DMS153 treated with DMSO at 0.1 percent for 48 hours (cell line): ENCODE results near the gene TMEM132C.

Experiments used
- DNase-seq: peaks from one replicate; lab custom pipeline; 2025; ENCODE audit not compliant: unreplicated experiment; lab: John Stamatoyannopoulos, UW

Gene TMEM132C

DNA sequence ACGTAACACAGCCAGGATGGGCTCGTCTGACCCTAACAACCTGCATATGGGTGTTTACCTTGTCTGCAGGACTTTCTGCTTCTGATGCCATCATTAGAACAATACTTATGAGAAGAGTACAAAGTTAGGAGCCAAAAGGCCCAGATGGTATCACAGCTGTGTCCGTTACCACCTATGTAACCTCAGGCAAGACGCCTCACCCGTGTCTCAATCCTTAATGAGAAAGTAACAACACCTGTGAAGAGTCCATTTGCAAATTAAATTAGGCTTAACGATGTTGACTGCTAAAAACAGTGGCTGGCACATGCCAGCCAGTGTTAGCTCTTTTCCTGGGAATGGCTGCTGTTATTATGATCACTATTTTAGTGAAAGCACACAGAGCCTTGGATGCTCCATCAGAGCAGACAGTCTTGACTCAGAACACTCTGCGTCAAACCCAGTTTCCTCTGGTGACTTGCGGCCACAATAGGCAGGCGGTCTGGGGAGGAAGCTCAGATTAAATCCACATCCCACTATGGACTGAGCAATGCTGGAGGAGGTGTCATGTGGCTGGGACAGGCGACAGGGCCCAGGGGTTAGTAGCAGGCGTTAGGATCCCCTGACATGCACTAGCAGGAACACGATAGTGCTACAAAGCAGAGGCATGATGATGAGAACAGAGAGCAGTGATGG lies 431.5 kb downstream of the TMEM132C start:
- no peak for DNase-seq

DNA sequence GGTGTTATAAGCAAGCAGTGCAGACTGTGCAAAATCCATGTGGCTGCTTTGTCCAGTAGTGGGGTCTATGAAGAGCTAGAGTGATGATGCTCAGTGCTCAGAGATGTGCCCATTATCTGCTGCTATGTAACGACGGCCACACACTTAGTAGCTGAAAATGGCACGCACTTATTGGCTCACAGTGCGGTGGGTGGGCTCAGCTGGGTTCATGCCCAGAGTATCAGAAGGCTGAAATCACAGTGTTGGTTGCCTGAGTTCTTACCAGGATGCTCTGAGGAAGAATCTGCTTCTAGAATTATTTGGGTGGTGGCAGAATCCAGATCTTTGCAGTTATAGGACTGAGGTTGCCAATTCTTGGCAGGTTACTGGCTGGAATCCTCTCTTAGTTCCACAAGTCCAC lies 432.1 kb downstream of the TMEM132C start:
- DNase-seq: no peak

DNA sequence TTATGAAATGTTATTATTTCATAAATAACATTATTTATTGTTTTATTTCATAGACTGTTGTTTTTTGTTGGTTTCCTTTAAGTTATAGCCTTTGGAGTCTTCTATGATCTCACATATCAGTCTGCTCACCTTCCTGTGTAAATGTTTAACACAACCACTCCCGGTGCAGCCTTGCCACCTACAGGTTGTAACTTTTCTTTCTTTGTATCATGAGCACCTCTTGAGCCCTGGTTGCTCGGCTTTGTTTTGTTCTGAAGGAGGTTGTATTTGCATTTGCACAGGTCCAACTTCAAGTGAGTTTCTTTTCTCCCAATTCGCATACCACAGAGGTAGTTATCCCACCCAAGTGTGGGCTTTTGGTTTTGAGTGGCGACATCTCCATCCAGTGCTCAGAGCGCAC lies 435.4 kb downstream of the TMEM132C start:
- no peak for DNase-seq

DNA sequence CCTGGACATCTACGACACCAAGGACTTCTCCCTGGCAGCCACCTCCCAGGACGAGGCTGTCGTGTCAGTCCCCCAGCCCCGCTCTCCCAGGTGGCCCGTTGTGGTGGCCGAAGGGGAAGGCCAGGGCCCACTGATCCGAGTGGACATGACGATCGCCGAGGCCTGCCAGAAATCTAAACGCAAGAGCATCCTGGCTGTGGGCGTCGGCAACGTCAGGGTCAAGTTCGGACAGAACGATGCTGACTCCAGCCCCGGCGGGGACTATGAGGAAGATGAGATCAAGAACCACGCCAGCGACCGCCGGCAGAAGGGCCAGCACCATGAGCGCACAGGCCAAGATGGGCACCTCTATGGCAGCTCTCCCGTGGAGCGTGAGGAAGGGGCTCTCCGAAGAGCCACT lies 438.2 kb downstream of the TMEM132C start:
- DNase-seq: no peak

DNA sequence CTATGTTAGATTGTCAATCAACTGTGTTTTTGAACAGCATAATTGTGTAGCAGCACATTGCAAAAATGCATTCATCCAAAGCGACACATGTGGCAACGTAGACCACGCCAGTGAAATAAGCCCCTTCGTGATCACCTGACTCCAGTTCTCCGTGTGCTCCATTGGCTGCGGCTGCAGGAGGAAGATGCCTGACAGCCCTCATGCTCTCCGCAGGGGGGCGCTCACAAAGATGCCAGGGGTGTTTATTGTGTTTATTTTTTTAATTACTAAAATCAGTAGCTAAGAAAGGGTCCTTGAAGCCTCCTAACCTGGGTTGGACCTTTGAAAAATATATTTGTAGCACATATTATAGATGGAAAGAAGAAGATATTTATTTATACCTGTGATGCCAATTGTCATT lies 440.5 kb downstream of the TMEM132C start:
- DNase-seq: no peak

DNA sequence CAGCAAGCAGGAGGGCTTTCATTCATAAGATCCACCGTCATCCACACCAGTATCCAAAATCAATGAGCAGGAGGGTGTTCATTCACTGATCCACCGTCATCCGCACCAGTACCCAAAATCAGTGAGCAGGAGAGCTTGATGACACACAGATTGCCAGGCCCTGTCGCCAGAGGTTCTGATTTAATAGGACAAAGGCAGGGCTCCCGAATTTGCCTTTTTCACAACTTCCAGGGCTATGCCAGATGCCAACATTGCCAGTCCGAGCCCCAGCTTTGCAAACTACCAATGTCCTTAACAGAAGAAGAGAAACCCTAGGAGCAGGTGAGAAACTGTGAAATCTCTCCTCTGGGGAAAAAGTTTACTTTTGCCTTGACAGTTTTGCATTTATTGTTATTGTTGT lies 441.8 kb downstream of the TMEM132C start:
- DNase-seq: no peak

DNA sequence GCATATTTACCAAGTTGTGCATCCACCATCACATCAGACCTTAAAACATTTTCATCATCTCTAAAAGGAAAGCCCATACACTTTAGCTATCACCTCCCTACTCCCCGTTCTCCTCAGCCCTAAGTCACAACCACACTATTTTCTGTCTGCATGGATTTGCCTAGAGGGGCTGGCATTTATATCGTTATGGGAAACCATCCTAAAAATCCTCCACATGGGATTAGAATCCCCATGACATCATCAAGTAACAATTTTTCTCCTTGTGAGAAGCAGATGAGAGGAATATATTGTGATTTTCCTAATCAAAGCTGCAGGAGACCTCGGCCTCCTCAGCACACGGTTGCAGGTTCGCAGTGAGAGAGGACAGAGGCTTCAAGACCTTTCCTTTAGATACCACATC lies 442.7 kb downstream of the TMEM132C start:
- no peak for DNase-seq

DNA sequence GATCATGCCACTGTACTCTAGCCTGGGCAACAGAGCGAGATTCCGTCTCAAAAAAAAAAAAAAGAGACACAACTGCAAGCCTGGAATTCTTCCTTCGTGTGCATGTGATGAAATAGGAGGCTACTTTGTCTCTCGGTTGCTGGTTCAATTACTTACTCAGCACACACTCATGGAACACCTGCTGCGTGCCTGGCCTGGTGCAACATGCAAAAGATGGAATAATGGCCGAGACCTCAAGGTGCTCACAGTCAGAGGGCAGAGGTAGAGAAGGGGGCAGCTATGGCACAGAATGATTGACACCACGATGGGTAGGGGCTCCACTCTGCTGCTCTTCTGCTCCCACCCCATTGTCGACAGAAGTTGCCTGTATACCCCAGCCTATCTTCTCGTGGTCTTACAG lies 444.5 kb downstream of the TMEM132C start:
- DNase-seq: no peak

DNA sequence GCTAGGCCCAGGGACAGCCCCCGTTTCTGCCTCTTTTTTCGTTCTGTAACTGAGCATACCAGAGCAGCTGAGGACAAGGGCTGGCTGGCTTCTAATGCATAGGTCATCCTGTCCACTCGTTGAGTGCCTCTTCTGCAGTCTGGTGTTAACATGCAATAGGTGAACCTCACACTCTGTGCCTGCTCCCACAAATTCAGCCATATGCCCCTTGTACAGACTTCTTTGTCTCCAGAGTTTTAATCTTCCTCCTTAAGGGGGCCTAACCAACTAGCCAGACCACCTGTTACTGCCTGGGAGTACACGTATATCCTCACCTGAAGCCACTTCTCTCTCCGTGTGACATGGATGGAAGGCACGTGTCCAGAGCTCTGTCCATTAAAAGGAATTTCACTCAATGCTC lies 445.7 kb downstream of the TMEM132C start:
- no peak for DNase-seq

DNA sequence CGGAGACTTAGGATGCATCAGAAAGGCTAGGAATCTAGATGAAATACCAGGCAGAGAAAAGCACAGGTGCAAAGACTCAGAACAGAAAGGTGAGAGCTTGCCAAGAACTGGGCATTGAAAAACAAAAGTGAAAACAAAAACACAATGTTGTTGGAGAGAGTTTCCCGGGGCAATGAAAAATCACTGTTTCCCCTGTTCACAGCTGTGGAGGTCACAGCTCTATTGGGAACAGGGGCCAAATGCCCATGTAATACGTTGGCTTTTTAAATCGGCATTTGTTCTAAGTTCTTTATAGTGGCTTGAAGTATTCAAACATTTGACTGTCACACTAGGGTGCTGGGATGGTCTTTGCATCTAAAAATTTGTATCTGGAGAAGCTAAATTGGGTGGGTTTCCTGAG lies 448.5 kb downstream of the TMEM132C start:
- no peak for DNase-seq

DNA sequence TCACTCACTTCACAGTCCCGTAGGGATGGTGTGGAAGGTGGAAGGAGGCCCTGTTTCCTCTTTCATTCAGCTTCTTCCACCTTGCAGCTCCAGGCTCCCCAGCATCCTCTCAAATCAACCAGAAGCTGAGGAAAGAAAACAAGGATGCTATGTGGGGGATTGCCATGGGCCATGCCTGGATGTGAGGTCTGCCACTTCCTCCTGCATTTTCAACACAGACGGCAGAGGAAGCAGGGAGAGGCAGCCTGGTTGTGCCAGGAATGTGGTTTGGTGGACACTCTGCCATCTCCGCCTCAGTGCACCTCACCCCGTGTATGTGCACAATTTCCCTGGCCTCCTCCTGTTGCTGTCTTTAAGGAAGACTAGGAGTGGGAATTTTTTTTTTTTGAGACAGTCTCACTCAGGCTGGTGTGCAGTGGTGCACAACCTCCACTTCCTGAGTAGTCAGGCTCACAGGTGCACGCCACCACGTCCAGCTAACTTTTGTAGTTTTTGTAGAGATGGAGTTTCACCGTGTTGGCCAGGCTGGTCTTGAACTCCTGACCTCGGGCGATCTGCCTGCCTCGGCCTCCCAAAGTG lies 457.6 kb downstream of the TMEM132C start:
- no peak for DNase-seq

DNA sequence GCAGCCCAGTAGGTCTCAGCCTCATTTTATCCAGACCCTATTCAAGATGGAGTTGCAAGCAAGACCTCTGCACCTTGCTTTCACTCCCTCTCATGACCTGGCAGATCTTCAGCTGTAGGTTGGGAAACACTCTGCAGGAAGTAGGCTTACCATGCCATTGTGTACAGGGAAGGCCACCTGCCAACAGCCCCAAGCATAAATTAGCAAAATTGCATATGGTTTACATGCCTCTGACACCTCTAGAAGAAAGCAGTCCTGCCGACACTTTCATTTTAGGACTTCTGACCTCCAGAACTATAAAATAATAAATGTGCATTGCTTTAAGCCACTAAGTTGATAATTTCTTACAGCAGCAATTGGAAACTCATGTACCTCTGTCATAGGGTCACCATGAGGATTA lies 459.9 kb downstream of the TMEM132C start:
- no peak for DNase-seq

DNA sequence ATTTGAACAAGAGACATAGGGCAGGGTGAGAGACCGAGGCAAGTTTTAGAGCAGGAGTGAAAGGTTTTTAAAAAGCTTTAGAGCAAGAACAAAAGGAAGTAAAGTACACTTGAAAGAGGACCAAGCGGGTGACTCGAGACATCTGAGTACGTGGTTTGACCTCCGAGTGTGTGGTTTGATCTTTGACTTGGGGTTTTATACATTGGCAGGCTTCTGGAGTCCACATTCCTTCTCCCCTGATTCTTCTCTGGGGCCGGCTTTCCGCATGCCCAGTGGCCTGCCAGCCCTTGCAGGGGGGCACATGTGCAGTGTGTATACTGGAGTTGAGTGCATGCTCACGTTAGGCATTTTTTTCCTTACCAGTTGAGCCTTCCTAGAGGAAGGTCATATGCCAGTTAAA lies 460.5 kb downstream of the TMEM132C start:
- DNase-seq: no peak

DNA sequence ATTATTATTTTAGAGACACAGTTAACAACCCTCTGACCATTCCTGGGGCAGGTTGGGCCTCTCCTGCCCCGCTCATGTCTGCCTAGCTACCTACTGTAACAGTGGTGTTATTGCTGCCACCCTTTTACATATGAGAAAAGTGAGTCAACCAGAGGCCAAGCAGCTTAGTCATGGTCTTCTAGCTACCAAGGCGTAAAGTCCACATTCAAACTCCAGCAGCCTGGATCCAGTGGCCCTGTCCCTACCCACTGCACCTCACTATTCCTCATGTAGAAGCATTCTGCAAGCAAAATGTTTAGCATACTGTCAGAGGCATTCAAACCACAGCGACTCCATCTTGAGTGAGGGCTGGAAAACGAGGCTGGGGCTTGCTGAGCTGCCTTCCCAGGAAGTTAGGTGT lies 461.0 kb downstream of the TMEM132C start:
- DNase-seq: no peak

DNA sequence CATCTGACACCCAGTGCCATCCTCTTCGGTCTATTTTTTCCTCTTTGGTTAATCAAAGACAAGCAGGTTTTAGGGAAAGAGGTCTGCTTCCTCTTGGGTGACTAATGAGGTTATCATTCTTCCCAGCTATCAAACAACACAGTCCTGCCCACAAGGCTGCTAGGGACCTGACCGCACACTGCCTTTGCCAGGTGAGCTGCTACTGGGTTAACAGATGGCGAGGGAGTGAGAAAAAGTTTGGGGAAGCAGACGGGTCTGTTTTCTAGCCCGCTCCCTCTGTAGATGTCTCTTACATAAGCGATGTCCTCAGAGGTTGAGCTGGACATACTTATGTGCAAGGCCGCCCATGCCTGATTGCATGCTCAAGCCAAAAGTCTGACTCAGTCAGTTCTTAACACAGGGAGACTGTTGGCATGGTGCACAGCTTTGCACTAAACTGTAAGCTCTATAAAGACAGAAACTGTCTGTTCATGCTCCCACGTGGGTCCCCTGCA lies 462.7 kb downstream of the TMEM132C start:
- no peak for DNase-seq

DNA sequence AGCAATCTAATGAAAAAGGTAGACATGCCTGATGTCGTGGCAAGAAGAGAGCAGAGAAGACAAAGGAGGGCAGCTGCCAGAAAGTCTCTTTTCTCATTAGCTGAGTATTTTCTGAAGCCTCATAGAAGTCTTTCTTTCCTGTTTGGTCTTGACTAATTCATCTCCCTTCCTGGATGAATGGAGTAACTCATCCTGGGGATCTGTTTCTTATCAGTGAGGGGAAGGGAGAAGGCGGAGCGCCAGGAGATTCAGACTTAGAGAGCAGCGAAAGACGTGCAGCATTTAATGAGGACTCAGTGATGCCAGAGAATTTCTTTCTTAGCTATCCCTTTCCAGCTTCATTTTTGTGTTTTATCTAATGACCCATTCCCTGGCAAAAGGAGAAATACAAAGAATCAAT lies 467.4 kb downstream of the TMEM132C start:
- no peak for DNase-seq

DNA sequence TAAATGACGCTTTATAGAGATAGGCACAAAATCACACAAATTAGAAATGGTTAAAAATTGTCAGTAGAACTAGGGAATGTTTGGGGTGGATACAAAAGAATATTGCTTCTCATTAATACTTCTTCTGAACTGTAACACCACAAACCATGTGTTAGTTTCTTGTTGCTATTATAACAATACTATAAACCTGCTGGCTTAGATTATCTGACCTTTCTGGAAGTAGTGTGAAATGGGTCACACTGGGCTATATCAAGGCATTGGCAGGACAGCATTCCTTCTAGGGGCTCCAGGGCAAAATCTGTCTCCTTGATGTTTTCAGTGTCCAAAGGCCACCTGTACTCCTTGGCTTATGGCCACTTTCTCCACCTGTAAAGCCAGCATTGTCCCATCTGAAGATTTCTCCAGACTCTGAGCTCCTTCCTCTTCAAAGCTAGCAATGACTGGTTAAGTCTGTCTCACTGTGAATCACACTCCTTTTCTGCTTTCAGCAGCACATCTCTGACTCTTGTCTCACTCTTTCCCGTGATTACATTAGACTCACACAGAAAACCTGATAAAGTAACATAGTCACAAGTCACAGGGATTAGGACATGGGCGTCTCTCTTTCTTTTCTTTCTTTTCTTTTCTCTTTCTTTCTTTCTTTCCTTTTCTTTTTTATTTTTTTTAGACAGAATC lies 470.5 kb downstream of the TMEM132C start:
- DNase-seq: no peak

DNA sequence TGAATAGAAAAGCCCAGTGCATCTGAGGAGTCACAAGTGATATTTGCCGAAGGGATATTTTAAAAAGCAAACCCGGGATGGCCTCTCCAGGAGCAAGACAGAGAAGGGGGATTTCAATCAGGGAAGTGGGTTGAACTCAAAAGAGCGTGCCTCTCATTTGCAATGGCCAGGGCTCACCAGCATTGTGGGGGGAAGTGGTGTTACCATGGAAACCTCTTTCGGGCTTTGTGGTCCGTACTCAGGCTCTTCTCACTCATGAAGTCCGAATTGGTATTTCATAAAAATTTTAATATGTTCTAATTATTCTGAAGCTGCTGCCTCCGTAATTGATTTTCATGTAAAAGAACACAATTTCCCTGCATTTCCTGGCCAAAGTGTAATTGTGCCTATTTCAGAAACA lies 476.9 kb downstream of the TMEM132C start:
- DNase-seq: no peak

DNA sequence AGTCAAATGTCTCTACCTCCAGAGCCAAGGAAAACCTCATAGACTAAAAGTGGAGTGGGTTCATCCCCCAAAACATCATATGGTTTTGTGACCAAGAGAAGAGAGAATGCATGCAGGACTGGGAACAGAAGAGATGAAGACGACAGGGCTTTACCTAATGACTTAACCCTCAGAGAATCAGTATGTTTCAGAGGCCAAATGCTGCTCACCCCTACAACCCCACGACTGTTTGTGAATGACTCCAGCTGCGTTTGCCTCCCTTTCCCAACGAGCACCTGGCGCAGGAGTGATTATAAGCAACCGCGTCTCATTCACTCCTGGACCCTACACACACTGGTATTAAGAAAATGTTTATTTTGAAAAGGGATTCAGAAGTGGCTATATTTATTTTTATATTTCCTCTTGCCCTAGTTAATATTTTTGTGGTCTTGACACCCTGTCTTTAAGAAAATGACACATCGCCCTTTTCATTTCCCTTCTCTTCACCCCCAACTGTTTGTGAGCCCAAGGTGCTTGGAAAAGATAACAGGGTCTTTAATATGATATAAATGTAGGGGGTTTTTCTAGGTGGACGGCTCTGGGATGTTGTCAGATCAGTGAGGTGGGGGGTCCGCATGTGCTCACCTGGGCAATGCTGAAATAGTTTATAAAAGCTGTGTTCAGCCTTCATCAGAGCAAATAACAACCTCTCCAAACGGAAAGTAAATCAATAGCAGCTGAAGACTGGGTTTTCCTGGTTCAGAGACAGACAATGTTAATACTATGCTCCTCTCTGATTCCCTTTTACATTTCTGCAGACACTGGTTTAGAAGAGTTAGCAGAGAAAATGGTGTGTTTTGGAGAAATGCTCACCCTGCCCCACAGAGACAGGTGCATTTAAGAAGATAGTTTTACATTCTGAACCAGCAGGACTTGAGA lies 479.1 kb downstream of the TMEM132C start:
- no peak for DNase-seq

DNA sequence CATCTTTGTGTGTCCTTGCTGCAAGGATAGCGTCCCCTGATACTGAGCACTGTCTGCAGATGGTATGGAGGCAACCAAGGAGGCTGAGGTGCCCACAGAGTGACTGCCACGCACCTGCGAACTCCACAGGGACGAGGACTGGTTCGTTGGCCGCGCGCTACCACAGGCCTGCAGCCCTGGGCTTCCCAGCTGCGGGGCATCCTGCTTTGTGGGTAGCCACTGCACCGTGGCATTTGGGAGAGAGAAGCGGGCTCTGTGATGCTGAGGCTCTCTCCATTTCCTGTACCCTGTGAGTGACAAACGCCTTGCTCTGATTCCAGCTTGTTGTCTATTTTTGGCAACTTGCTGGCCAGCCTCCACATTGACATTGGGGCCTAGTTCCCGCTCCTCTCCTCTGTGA lies 480.5 kb downstream of the TMEM132C start:
- DNase-seq: no peak

DNA sequence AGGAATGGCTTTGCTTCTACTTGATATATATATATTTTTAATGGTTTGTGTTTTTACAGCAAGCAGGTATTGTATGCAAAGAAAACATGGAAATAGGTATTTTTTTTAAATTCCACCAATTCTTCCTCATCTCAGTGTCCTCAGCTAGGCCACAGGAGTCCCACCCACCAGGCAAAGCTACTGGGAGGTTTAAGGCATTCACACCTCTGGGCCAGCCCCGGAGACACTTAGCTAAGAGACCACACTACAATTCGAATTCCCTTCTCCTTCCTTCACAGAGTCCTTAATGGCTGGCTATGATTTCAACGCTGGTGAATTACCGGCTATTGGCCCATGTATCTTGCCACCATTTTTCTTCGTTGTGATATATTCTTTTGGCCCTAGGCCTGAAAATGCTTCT lies 485.4 kb downstream of the TMEM132C start:
- DNase-seq: no peak
